Gastrocnemius medialis (tissue), 4 donors: ENCODE results near the gene FGFR3. TPM values are rescaled to one million over a fixed set of nuclear protein-coding genes. Genes with fewer than 3 reads are reported as not detected.
A peak's percentile ranks its signal among the peaks of the same experiment; 100 is the strongest.

Experiments
- ATAC-seq, 2 donors: fragments of 150-250 bp; one replicate each; pipeline ENCODE4 v1.9.1; 2016
- DNase-seq, 2 donors: peaks; one replicate each; pipeline ENCODE4 v3.0.0-alpha.2; 2019
- H3K27ac ChIP-seq, 4 donors: fragments of 200-600 bp; sonication (generic); 1 replicate in 1 of 4; 2 replicates in 3 of 4; pipeline ENCODE4 v1.5.1; 2016 to 2018; ENCODE audit warnings: mild to moderate bottlenecking in 2 of 4, moderate library complexity in 1 of 4
- H3K27me3 ChIP-seq, 3 donors: fragments of 200-600 bp; sonication (generic) in 2 of 3; 1 replicate in 1 of 3; 2 replicates in 2 of 3; pipeline versions ENCODE4 v1.5.1 to v1.6.0; 2016 to 2019; ENCODE audit warnings: mild to moderate bottlenecking in 1 of 3, moderate library complexity in 1 of 3
- H3K36me3 ChIP-seq, 2 donors: fragments of 200-600 bp; sonication (generic) in 1 of 2; one replicate each; pipeline ENCODE4 v1.5.1; 2017 to 2018
- H3K4me1 ChIP-seq, 2 donors: fragments of 200-600 bp; sonication (generic) in 1 of 2; one replicate each; pipeline ENCODE4 v1.5.1; 2016 to 2017; ENCODE audit warnings: mild to moderate bottlenecking in 2 of 2
- H3K4me3 ChIP-seq, 4 donors: fragments of 200-600 bp; sonication (generic) in 3 of 4; 1 replicate in 1 of 4; 2 replicates in 3 of 4; pipeline ENCODE4 v1.5.1; 2016 to 2019; ENCODE audit warnings: mild to moderate bottlenecking in 2 of 4
- H3K9me3 ChIP-seq, 3 donors: fragments of 200-600 bp; sonication (generic) in 2 of 3; 1 replicate in 1 of 3; 2 replicates in 2 of 3; pipeline ENCODE4 v1.5.1; 2016 to 2019
- POLR2A ChIP-seq, 2 donors: fragments of 450-650 bp; IDR thresholded peaks; one replicate each; pipeline ENCODE4 v1.6.1; 2017; ENCODE audit warnings: antibody characterized with exemption in 2 of 2, mild to moderate bottlenecking in 2 of 2, moderate library complexity in 2 of 2
- in situ Hi-C, 4 donors: fragments of 200-750 bp; cut with MboI; loops; one replicate each; pipeline versions ENCODE4 v1.15.0 to v1.8.0; 2017; ENCODE audit warnings: low sequenced_read_pairs in 4 of 4
- intact Hi-C: fragments of 100-400 bp; cut with DNase I; formaldehyde crosslinking; loops from one replicate; pipeline ENCODE4 v1.15.1; 2023; ENCODE audit warnings: low total_unique reads
- total RNA-seq, 4 donors: library from RNA; depleted of rRNA; stranded (reverse); fragments of >200 nt; gene quantifications; one replicate each; pipeline versions ENCODE4 v1.1.0 to v1.2.3, GENCODE V29; 2016
- TF ChIP-seq, protein P1 (sequence below), 5 experiments: fragments of 450-650 bp in 3 of 5; fragments of 200-600 bp in 2 of 5; sonication (generic) in 2 of 5; IDR thresholded peaks in 4 of 5; conservative IDR thresholded peaks in 1 of 5; 1 replicate in 4 of 5; 2 replicates in 1 of 5; pipeline ENCODE4 v1.5.1; 2016 to 2019; ENCODE audit warnings: antibody characterized with exemption in 5 of 5, mild to moderate bottlenecking in 3 of 5, moderate library complexity in 3 of 5

Gene FGFR3
- total RNA-seq, result under 1 TPM in 3 of 4 donors, not detected in 1; 0.15 to 0.51 (median 0.18) TPM

GRCh38 chr4:1792832-1793495, at the start of gene FGFR3:
Gene FGFR3 (plus strand): TSS chr4:1793293. CDS start chr4:1793935, 642 bp downstream.
- TF ChIP-seq POLR2A (IDR thresholded peaks at IDR 0.05), result peak in 1 of 2 donors; percentile 24
- TF ChIP-seq, protein P1, sequence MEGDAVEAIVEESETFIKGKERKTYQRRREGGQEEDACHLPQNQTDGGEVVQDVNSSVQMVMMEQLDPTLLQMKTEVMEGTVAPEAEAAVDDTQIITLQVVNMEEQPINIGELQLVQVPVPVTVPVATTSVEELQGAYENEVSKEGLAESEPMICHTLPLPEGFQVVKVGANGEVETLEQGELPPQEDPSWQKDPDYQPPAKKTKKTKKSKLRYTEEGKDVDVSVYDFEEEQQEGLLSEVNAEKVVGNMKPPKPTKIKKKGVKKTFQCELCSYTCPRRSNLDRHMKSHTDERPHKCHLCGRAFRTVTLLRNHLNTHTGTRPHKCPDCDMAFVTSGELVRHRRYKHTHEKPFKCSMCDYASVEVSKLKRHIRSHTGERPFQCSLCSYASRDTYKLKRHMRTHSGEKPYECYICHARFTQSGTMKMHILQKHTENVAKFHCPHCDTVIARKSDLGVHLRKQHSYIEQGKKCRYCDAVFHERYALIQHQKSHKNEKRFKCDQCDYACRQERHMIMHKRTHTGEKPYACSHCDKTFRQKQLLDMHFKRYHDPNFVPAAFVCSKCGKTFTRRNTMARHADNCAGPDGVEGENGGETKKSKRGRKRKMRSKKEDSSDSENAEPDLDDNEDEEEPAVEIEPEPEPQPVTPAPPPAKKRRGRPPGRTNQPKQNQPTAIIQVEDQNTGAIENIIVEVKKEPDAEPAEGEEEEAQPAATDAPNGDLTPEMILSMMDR (IDR thresholded peaks at IDR 0.05 in 4 of 5, conservative IDR thresholded peaks at IDR 0.05 in 1 of 5), result no peak
- intact Hi-C loops (no loop called here), in situ Hi-C loops (no loop called here)
- Histone ChIP-seq H3K36me3 (no peaks in the 10 kb centered on the region), H3K27me3 (peaks cover 42 to 44% (median 44%) of the 10 kb centered on the region in 3 donors), H3K9me3 (no peaks in the 10 kb centered on the region), H3K4me1 (peaks cover 0 to 6% of the 10 kb centered on the region in 2 donors), H3K27ac (no peak within 1 kb of the TSS), H3K4me3 (peak within 1 kb of the TSS; percentile 35 to 52 (median 40))
- DNase-seq, result no peak
- ATAC-seq, result peak; percentile 49 to 68

DNA sequence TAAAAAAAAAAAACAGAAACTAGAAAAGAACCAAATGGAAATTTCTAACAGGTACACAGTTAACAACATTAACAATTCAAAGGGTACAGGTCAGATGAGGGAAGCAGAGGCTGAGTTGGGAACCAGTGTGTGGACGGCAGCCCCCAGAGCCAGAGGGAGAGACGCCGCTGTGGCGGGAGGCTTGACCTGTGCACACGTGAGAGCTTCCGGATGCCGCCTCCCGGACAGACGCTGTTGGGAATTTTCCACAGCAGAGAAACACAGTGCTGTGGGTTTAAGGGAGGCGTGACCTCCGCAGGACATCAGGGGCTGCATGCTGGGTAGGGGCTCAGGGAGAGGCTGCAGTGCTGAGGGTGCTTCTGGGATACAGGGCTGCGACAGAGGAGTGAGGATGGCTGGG, 49.5 kb upstream of the FGFR3 start:
- no peaks in the 10 kb centered on the region for H3K9me3 ChIP-seq
- H3K4me1 ChIP-seq, result no peaks in the 10 kb centered on the region
- no peak overlapping the region for H3K27ac ChIP-seq
- TF ChIP-seq, protein P1 (IDR thresholded peaks at IDR 0.05 in 4 of 5, conservative IDR thresholded peaks at IDR 0.05 in 1 of 5), result no peak
- no peak for TF ChIP-seq POLR2A (IDR thresholded peaks at IDR 0.05)
- in situ Hi-C loops (loop anchor here (10.0 to 25.0 kb wide), 3 partner anchors 144 to 161 kb away; no protein-coding TSS in a partner anchor), intact Hi-C loops (no loop called here)
- H3K4me3 ChIP-seq, result no peak overlapping the region
- ATAC-seq, result no peak
- no peaks in the 10 kb centered on the region for H3K27me3 ChIP-seq
- H3K36me3 ChIP-seq, result peaks cover 0 to 12% of the 10 kb centered on the region in 2 donors
- DNase-seq, result no peak

- Histone ChIP-seq H3K9me3 (no peaks in the 10 kb centered on the region), H3K27ac (no peak overlapping the region), H3K4me1 (no peaks in the 10 kb centered on the region), H3K36me3 (peaks cover 0 to 11% of the 10 kb centered on the region in 2 donors), H3K27me3 (no peaks in the 10 kb centered on the region), H3K4me3 (no peak overlapping the region)
- intact Hi-C loops (no loop called here), in situ Hi-C loops (loop anchor here (10.0 to 25.0 kb wide), 3 partner anchors 143 to 161 kb away; no protein-coding TSS in a partner anchor)
- no peak for DNase-seq
- no peak for TF ChIP-seq POLR2A (IDR thresholded peaks at IDR 0.05)
- TF ChIP-seq, protein P1 (IDR thresholded peaks at IDR 0.05 in 4 of 5, conservative IDR thresholded peaks at IDR 0.05 in 1 of 5), result no peak
- ATAC-seq, result no peak
Measured at GRCh38 chr4:1743975-1744374, 49.1 kb upstream of the FGFR3 start.

- H3K9me3 ChIP-seq, result no peaks in the 10 kb centered on the region
- intact Hi-C loops, result no loop called here
- DNase-seq, result no peak
- no peaks in the 10 kb centered on the region for H3K4me1 ChIP-seq
- ATAC-seq, result no peak
- no peak overlapping the region for H3K4me3 ChIP-seq
- no peak for TF ChIP-seq POLR2A (IDR thresholded peaks at IDR 0.05)
- TF ChIP-seq, protein P1 (IDR thresholded peaks at IDR 0.05 in 4 of 5, conservative IDR thresholded peaks at IDR 0.05 in 1 of 5), result no peak
- no peaks in the 10 kb centered on the region for H3K27me3 ChIP-seq
- peaks cover 0 to 5% of the 10 kb centered on the region in 2 donors for H3K36me3 ChIP-seq
- H3K27ac ChIP-seq, result no peak overlapping the region
- in situ Hi-C loops, result loop anchor here (10.0 to 25.0 kb wide), 3 partner anchors 143 to 160 kb away; no protein-coding TSS in a partner anchor
Measured at GRCh38 chr4:1744552-1744951, 48.5 kb upstream of the FGFR3 start.
